HG02759 (cell line): ENCODE results near the gene PLAAT2.

Source experiments
- ATAC-seq: cut with Tn5 transposase; IDR thresholded peaks from one replicate; pipeline ENCODE4 v1.9.1; 2021; ENCODE audit warnings: mild to moderate bottlenecking, moderate library complexity; ENCODE audit not compliant: unreplicated experiment

PLAAT2 gene

GRCh38 chr11:63523151-63523550 lies 40.0 kb downstream of the PLAAT2 start:
- no peak for ATAC-seq

- ATAC-seq = no peak
Measured at GRCh38 chr11:63521896-63522295, 41.3 kb downstream of the PLAAT2 start.

DNA sequence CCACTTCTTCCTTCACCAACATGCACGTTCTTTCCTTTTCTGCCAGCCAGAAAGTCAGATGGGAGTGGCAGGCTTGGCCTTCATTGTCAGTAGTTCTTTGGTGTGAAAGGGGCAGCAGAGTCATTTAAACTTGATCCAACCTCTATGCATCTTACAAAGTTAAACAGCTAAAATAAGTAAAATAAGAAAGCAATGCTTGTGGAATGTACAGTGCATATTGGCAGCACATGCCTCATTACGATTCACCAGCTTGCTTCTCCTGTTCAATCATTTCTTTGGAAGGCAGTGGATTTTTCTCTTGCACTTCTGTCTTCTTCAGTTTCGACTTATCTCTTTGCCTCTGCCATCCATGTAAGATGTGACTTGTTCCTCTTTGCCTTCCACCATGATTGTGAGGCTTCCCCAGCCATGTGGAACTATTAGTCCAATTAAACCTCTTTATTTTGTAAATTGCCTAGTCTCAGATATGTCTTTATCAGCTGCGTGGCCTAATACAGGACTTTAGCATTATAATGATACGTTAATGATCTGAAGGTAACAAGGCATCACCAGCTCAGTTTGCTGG lies 42.5 kb downstream of the PLAAT2 start:
- ATAC-seq = no peak

- no peak for ATAC-seq
Measured at GRCh38 chr11:63518548-63518947, 44.6 kb downstream of the PLAAT2 start.

GRCh38 chr11:63517156-63517555 lies 46.0 kb downstream of the PLAAT2 start:
- ATAC-seq = no peak

GRCh38 chr11:63516109-63516508 lies 47.1 kb downstream of the PLAAT2 start:
- no peak for ATAC-seq

- ATAC-seq = no peak
Measured at GRCh38 chr11:63512816-63513215, 50.4 kb downstream of the PLAAT2 start.

DNA sequence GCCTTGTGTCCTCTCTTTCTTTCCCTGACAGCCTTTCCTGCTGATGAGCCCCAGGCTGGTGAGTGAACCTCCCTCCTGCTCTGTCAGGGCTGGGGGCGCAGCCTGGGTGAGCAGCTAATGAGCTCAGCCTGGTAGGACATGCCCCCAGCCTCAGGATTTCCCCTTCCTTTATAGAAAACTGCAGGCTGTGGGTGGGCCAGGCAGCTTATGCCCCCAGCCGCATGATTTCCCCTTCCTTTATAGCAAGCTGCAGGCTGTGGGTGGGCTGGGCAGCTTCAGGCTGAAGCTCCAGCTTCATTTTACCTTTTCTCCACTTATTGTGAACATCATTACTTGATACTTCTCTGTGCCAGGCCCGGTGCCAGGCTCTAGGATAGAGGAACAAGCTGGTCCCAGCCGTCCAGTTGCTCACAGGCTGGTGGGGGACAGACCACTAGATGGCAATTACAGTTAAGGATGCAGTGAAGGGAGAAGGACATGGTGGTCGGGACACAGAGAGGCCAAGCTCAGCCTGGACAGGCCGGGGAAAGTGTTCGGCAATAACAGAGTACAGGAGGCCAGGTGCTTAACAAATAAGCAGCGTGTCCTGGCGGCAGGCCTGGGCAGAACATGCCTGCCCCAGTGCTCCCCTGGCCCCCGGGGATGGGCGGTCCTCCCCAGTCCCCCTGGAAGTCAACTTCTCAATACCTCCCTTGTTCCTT lies 52.0 kb downstream of the PLAAT2 start:
- ATAC-seq = no peak

GRCh38 chr11:63510360-63511047 lies 52.7 kb downstream of the PLAAT2 start:
- no peak for ATAC-seq

GRCh38 chr11:63508745-63509144 lies 54.4 kb downstream of the PLAAT2 start:
- no peak for ATAC-seq

GRCh38 chr11:63508009-63508408 lies 55.2 kb downstream of the PLAAT2 start:
- ATAC-seq = no peak

DNA sequence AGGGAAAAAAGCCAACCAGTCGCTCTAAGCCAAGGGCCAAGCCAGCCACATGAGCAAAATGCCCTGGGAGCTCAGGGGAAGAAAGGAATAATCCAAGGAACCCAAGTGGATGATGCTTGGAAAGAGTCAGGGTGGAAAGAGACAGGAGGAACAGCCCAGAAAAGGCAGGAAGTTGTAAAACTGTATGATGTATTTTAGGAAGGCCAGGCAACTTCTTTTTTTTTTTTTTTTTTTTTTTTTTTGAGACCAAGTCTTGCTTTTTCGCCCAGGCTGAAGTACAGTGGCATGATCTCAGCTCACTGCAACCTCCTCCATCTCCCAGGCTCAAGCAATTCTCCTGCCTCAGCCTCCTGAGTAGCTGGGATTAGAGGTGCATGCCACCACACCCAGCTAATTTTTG lies 55.7 kb downstream of the PLAAT2 start:
- no peak for ATAC-seq

DNA sequence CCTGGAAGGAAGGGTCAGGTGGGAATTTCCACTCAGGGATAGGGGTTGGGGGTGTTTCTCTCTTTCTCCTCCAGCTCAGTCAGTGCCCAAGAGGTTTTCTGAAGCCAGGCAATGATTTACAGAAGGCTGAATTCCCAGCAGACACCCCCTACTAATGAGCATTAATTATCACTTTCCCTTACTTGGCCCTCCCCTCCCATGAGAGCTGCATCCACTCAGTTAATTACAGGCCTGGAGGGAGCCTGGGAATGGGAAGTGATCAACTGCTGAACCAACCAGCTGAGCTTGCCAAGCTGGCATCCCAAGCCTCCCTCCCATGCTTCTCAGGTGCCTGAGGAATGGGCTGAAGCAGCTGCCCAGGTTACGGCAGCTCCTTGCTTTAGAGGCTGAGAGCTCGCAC lies 56.3 kb downstream of the PLAAT2 start:
- ATAC-seq = no peak

DNA sequence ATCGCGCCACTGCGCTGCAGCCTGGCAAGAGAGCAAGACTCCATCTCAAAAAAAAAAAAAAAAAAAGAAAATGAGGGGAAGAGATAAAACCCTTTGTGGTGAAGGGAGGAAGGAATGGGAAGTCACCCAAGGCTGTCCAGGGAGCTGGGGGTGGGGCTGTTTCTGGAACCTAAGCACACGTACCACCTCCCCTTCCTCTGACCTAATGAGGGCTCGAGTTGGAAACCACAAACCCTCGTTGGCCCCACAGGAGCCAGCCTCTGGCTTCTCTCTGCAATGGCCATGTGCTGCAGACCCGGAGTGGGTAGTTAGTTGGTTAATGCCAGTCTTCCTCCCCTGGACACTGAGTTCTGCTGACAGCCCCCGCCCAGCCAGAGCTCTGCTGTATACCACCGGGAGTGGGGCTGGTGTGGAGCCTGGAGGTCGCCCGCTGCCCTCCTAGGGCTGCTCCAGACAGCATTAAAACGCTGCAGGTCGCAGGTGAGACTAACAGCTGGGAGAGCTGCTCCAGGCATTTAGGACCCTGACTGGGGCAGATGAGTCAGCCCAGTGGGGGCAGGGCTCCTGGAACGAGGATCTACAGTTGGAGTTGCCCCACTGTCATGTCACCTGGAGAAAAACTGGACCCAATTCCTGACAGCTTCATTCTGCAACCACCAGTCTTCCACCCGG lies 57.2 kb downstream of the PLAAT2 start, which contains the start of gene LGALS12:
Gene LGALS12 (plus strand): TSS at position 228 of the 672 bp plus-strand sequence. CDS start 375 bp downstream, at position 603.
- ATAC-seq = no peak

DNA sequence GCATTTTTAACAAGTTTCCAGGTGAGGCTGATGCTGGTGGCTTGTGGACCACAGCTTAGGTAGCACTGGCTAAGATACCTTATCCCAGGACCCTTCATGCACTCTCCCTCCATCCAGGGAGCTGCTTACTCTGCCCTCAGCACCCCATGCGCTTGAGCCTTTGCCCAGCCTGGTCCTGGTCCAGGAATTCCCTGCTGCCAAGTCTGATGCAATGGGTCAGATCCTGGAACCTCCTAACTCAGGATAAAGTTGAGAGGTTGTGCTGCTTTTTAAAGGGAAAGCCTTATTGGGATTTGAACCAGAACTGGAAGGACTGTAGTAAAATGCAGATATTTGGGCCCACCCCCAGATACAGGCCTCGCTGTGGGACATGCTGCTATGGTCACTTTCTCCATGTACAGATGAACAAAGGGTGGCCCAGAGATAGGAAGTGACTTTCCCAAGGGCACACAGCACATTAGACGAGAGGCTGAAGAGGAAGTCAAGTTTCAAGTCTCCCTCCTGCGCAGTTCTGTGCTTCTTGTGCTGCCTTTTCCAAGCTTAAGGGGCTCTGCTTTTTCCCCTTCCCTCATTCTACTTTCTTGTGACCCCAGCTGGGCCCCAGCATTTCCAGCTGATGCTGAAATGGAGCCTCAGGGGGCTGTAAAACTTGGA lies 58.1 kb downstream of the PLAAT2 start:
- no peak for ATAC-seq

DNA sequence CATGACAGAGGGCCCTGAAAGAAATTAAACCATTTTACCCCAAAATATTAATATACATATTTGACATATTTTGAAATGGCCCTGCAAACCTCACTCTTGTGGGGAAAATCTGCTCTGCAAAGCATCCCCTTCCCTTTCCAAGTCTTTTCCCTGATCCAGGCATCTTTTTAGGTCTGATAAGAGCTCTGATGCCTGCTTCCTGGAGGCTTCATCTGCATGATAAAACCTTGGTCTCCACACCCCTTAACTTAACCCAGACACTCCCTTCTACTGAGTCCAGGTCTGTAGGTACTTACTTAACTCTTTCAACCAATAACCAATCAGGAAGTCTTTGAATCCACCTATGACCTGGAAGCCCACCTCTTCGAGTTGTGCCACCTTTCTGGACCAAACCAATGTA lies 59.1 kb downstream of the PLAAT2 start:
- ATAC-seq = no peak

DNA sequence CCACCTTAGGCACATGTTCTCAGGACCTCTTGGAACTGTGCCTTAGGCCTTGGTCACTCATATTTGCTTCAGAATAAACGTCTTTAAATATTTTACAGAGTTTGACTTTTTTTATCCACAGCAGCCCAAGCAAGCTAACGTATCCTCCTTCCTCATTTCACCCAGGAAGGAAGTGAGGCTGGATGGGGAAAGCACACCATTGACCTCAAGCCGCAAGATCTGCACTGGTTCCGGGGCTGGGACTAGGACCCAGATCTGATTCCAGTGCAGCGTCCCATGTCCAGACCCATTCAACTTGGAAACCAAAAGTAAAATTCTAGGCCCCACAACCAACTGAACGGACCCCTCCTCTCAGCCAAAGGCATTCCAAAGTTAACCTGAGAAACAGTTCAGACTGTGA lies 59.7 kb downstream of the PLAAT2 start:
- no peak for ATAC-seq
